ENCODE measurements around the gene OR10A5.

GRCh38 chr11:6844356-6844755 is 1.1 kb upstream of the OR10A5 start:
- TF ChIP-seq CTCF (IDR thresholded peaks at IDR 0.05) (no peak), POLR2A (IDR thresholded peaks at IDR 0.05) (no peak), EP300 (IDR thresholded peaks at IDR 0.05) (no peak)
